Duodenal mucosa (tissue), 2 donors: ENCODE measurements around the gene USH2A.

Source experiments
- H3K27ac ChIP-seq: one replicate; pipeline ENCODE4 v1.7.0; 2013; ENCODE audit warnings: low read depth, low read length
- H3K27me3 ChIP-seq, 2 donors: one replicate each; pipeline ENCODE4 v1.7.0; 2013; ENCODE audit warnings: low read length in 2 of 2, control low read depth in 1 of 2; ENCODE audit not compliant: insufficient read depth in 2 of 2, control insufficient read depth in 1 of 2
- H3K36me3 ChIP-seq, 2 donors: one replicate each; pipeline ENCODE4 v1.7.0; 2013; ENCODE audit warnings: low read length in 2 of 2, control low read depth in 1 of 2; ENCODE audit not compliant: insufficient read depth in 2 of 2, control insufficient read depth in 1 of 2
- H3K4me1 ChIP-seq, 2 donors: one replicate each; pipeline ENCODE4 v1.7.0; 2013; ENCODE audit warnings: low read length in 2 of 2, control low read depth in 1 of 2; ENCODE audit not compliant: insufficient read depth in 2 of 2, control insufficient read depth in 1 of 2
- H3K4me3 ChIP-seq, 2 donors: one replicate each; pipeline ENCODE4 v1.7.0; 2013; ENCODE audit warnings: low read length in 2 of 2, low read depth in 1 of 2
- H3K9ac ChIP-seq, 2 donors: one replicate each; pipeline ENCODE4 v1.7.0; 2013; ENCODE audit warnings: low read length in 2 of 2, low read depth in 1 of 2
- H3K9me3 ChIP-seq, 2 donors: one replicate each; pipeline ENCODE4 v1.7.0; 2013; ENCODE audit warnings: low read length in 2 of 2, control low read depth in 1 of 2; ENCODE audit not compliant: control insufficient read depth in 1 of 2

The USH2A gene

GRCh38 chr1:216293683-216294082, 129.6 kb downstream of the USH2A start:
- no peak overlapping the region for H3K27ac ChIP-seq
- no peak overlapping the region for H3K4me3 ChIP-seq
- no peaks in the 10 kb centered on the region for H3K9me3 ChIP-seq
- H3K27me3 ChIP-seq: no peaks in the 10 kb centered on the region
- H3K4me1 ChIP-seq: no peaks in the 10 kb centered on the region
- H3K36me3 ChIP-seq: no peaks in the 10 kb centered on the region
- H3K9ac ChIP-seq: no peak overlapping the region

- Histone ChIP-seq H3K36me3 (no peaks in the 10 kb centered on the region), H3K27me3 (no peaks in the 10 kb centered on the region), H3K9me3 (peaks cover 0 to 7% of the 10 kb centered on the region in 2 donors), H3K4me3 (no peak overlapping the region), H3K4me1 (no peaks in the 10 kb centered on the region), H3K9ac (no peak overlapping the region), H3K27ac (no peak overlapping the region)
These were observed 133.2 kb downstream of the USH2A start for GRCh38 chr1:216290074-216290473.

GRCh38 chr1:216285052-216285451, 138.2 kb downstream of the USH2A start:
- Histone ChIP-seq H3K4me3 (no peak overlapping the region), H3K9me3 (peaks cover 0 to 9% of the 10 kb centered on the region in 2 donors), H3K4me1 (no peaks in the 10 kb centered on the region), H3K27me3 (no peaks in the 10 kb centered on the region), H3K9ac (no peak overlapping the region), H3K27ac (no peak overlapping the region), H3K36me3 (no peaks in the 10 kb centered on the region)

GRCh38 chr1:216281757-216282156, 141.5 kb downstream of the USH2A start:
- H3K9me3 ChIP-seq: peaks cover 0 to 9% of the 10 kb centered on the region in 2 donors
- H3K27ac ChIP-seq: no peak overlapping the region
- H3K27me3 ChIP-seq: no peaks in the 10 kb centered on the region
- no peaks in the 10 kb centered on the region for H3K4me1 ChIP-seq
- no peaks in the 10 kb centered on the region for H3K36me3 ChIP-seq
- no peak overlapping the region for H3K4me3 ChIP-seq
- H3K9ac ChIP-seq: no peak overlapping the region

- Histone ChIP-seq H3K36me3 (no peaks in the 10 kb centered on the region), H3K27ac (no peak overlapping the region), H3K27me3 (no peaks in the 10 kb centered on the region), H3K9me3 (no peaks in the 10 kb centered on the region), H3K9ac (no peak overlapping the region), H3K4me1 (no peaks in the 10 kb centered on the region), H3K4me3 (no peak overlapping the region)
These were observed 153.0 kb downstream of the USH2A start for GRCh38 chr1:216270086-216270773.

GRCh38 chr1:216261631-216262030, 161.6 kb downstream of the USH2A start:
- H3K36me3 ChIP-seq: no peaks in the 10 kb centered on the region
- H3K27me3 ChIP-seq: no peaks in the 10 kb centered on the region
- H3K4me1 ChIP-seq: no peaks in the 10 kb centered on the region
- H3K9ac ChIP-seq: no peak overlapping the region
- H3K4me3 ChIP-seq: no peak overlapping the region
- H3K9me3 ChIP-seq: no peaks in the 10 kb centered on the region
- H3K27ac ChIP-seq: no peak overlapping the region

- H3K9me3 ChIP-seq: no peaks in the 10 kb centered on the region
- H3K36me3 ChIP-seq: no peaks in the 10 kb centered on the region
- no peak overlapping the region for H3K27ac ChIP-seq
- no peak overlapping the region for H3K9ac ChIP-seq
- no peak overlapping the region for H3K4me3 ChIP-seq
- H3K4me1 ChIP-seq: no peaks in the 10 kb centered on the region
- H3K27me3 ChIP-seq: no peaks in the 10 kb centered on the region
These were observed 164.4 kb downstream of the USH2A start for GRCh38 chr1:216258856-216259255.

GRCh38 chr1:216258386-216258785, 164.9 kb downstream of the USH2A start:
- Histone ChIP-seq H3K9me3 (no peaks in the 10 kb centered on the region), H3K4me3 (no peak overlapping the region), H3K27ac (no peak overlapping the region), H3K27me3 (no peaks in the 10 kb centered on the region), H3K4me1 (no peaks in the 10 kb centered on the region), H3K36me3 (no peaks in the 10 kb centered on the region), H3K9ac (no peak overlapping the region)

GRCh38 chr1:216250861-216251260, 172.4 kb downstream of the USH2A start:
- Histone ChIP-seq H3K36me3 (no peaks in the 10 kb centered on the region), H3K9me3 (no peaks in the 10 kb centered on the region), H3K27me3 (no peaks in the 10 kb centered on the region), H3K4me1 (no peaks in the 10 kb centered on the region), H3K27ac (no peak overlapping the region), H3K4me3 (no peak overlapping the region), H3K9ac (no peak overlapping the region)

GRCh38 chr1:216248628-216249027, 174.6 kb downstream of the USH2A start:
- no peak overlapping the region for H3K4me3 ChIP-seq
- H3K27ac ChIP-seq: no peak overlapping the region
- H3K27me3 ChIP-seq: no peaks in the 10 kb centered on the region
- no peaks in the 10 kb centered on the region for H3K4me1 ChIP-seq
- no peaks in the 10 kb centered on the region for H3K9me3 ChIP-seq
- H3K36me3 ChIP-seq: no peaks in the 10 kb centered on the region
- no peak overlapping the region for H3K9ac ChIP-seq

GRCh38 chr1:216247937-216248336, 175.3 kb downstream of the USH2A start:
- Histone ChIP-seq H3K36me3 (no peaks in the 10 kb centered on the region), H3K27me3 (no peaks in the 10 kb centered on the region), H3K4me1 (no peaks in the 10 kb centered on the region), H3K9ac (no peak overlapping the region), H3K9me3 (no peaks in the 10 kb centered on the region), H3K4me3 (no peak overlapping the region), H3K27ac (no peak overlapping the region)
